Sigmoid colon (tissue), 4 donors: ENCODE data around the gene BCL11B.

Experiments
- EP300 ChIP-seq, 4 donors: sonication (generic); formaldehyde crosslinking; IDR thresholded peaks; one replicate each; pipeline ENCODE4 v1.6.1; 2017; ENCODE audit warnings: antibody characterized with exemption in 4 of 4
- POLR2A ChIP-seq, 2 donors: fragments of 450-650 bp; IDR thresholded peaks; one replicate each; pipeline ENCODE4 v1.6.1; 2016; ENCODE audit warnings: antibody characterized with exemption in 2 of 2, mild to moderate bottlenecking in 2 of 2, moderate library complexity in 2 of 2
- POLR2AphosphoS5 ChIP-seq, 4 donors: sonication (generic); formaldehyde crosslinking; IDR thresholded peaks; one replicate each; pipeline ENCODE4 v1.6.1; 2017; ENCODE audit warnings: antibody characterized with exemption in 4 of 4
- TF ChIP-seq, protein P1 (sequence below), 4 experiments: fragments of 450-650 bp in 3 of 4; fragments of 200-600 bp in 1 of 4; IDR thresholded peaks; one replicate each; pipeline ENCODE4 v1.5.1; 2016 to 2019; ENCODE audit warnings: antibody characterized with exemption in 4 of 4, mild to moderate bottlenecking in 3 of 4, moderate library complexity in 2 of 4

- TF ChIP-seq, protein P1, sequence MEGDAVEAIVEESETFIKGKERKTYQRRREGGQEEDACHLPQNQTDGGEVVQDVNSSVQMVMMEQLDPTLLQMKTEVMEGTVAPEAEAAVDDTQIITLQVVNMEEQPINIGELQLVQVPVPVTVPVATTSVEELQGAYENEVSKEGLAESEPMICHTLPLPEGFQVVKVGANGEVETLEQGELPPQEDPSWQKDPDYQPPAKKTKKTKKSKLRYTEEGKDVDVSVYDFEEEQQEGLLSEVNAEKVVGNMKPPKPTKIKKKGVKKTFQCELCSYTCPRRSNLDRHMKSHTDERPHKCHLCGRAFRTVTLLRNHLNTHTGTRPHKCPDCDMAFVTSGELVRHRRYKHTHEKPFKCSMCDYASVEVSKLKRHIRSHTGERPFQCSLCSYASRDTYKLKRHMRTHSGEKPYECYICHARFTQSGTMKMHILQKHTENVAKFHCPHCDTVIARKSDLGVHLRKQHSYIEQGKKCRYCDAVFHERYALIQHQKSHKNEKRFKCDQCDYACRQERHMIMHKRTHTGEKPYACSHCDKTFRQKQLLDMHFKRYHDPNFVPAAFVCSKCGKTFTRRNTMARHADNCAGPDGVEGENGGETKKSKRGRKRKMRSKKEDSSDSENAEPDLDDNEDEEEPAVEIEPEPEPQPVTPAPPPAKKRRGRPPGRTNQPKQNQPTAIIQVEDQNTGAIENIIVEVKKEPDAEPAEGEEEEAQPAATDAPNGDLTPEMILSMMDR (IDR thresholded peaks at IDR 0.05): no peak
- no peak for TF ChIP-seq EP300 (IDR thresholded peaks at IDR 0.05)
- TF ChIP-seq POLR2AphosphoS5 (IDR thresholded peaks at IDR 0.05): no peak
- no peak for TF ChIP-seq POLR2A (IDR thresholded peaks at IDR 0.05)
Measured at GRCh38 chr14:99177886-99178835, 93.8 kb downstream of the BCL11B start.
